ENCODE measurements around the gene TRIM65.

- no peak for TF ChIP-seq CTCF (IDR thresholded peaks at IDR 0.05; ENCODE audit: low read depth, low read length)
- TF ChIP-seq EZH2phosphoT487 (IDR thresholded peaks at IDR 0.05; ENCODE audit: low read depth) = no peak
Measured at GRCh38 chr17:75878174-75878998, 18.4 kb downstream of the TRIM65 start, which contains the start of gene TRIM47.

Data from OCI-LY3 (cell line).